Measurements from ENCODE around the gene TRAPPC3. TPM values are rescaled to one million over a fixed set of nuclear protein-coding genes. Genes with fewer than 3 reads are reported as not detected.

The TRAPPC3 gene
- total and polyA plus RNA-seq, 2 experiments from 2014 or later = 45.6 to 55.9 TPM

GRCh38 chr1:36148821-36149236, 457 bp downstream of the TRAPPC3 start:
- Histone ChIP-seq H3K36me3 (ENCODE audit: insufficient read depth) (no peaks in the 10 kb centered on the region), H4K20me1 (replicated peaks; ENCODE audit: insufficient read depth) (no peaks in the 10 kb centered on the region), H3K4me3 (peak overlapping the region; percentile 93), H2AFZ (peak overlapping the region; percentile 100), H3K4me1 (ENCODE audit: insufficient read depth) (peaks cover 25% of the 10 kb centered on the region), H3K4me2 (peak overlapping the region; percentile 89), H3F3A (replicated peaks; ENCODE audit: low read depth) (peaks cover 4% of the 10 kb centered on the region), H3K27ac (ENCODE audit: low read depth) (peak overlapping the region; percentile 88), H3K79me2 (replicated peaks; ENCODE audit: insufficient read depth) (peaks cover 16% of the 10 kb centered on the region), H3K27me3 (ENCODE audit: insufficient read depth) (peaks cover 38% of the 10 kb centered on the region), H3K9me2 (ENCODE audit: insufficient read depth) (no peaks in the 10 kb centered on the region)
- ATAC-seq = peak; percentile 31
- no peak for DNase-seq (ENCODE audit: low spot score)
- Mint-ChIP-seq H3K9me3 (no peaks in the 10 kb centered on the region; the same call in 1 of the 3 replicates), H3K4me3 (peak overlapping the region; percentile 91), H3K4me1 (peaks cover 33% of the 10 kb centered on the region), H3K27ac (peak overlapping the region; percentile 97), H3K27me3 (ENCODE audit: insufficient read depth, low read depth, poor library complexity) (peaks cover 36% of the 10 kb centered on the region), H3K36me3 (ENCODE audit: low read depth) (peaks cover 9% of the 10 kb centered on the region; the same call in 2 of the 3 replicates)
- TF ChIP-seq EZH2 (IDR thresholded peaks at IDR 0.05; ENCODE audit: low read depth, unreplicated experiment) (no peak), ETS1 (IDR thresholded peaks at IDR 0.05) (no peak), CTCF (conservative IDR thresholded peaks at IDR 0.05; ENCODE audit: low read depth in 2 of 2) (no peak), POLR2AphosphoS5 (IDR thresholded peaks at IDR 0.05; ENCODE audit: low read depth) (no peak), NANOG (IDR thresholded peaks at IDR 0.05; ENCODE audit: borderline replicate concordance) (no peak), STAT1 (IDR thresholded peaks at IDR 0.05; ENCODE audit: unreplicated experiment) (no peak), EZH2phosphoT487 (IDR thresholded peaks at IDR 0.05; ENCODE audit: unreplicated experiment) (no peak), ZNF331 (CRISPR knock-in tag; IDR thresholded peaks at IDR 0.05; ENCODE audit: low read depth) (no peak), CREB1 (CRISPR knock-in tag; IDR thresholded peaks at IDR 0.05; ENCODE audit: low read depth) (no peak), ZNF462 (CRISPR knock-in tag; IDR thresholded peaks at IDR 0.05) (no peak), ZNF114 (CRISPR knock-in tag; IDR thresholded peaks at IDR 0.05) (no peak), REST (IDR thresholded peaks at IDR 0.05; ENCODE audit: unreplicated experiment) (no peak)
